Uterus (tissue), 4 donors: Measurements from ENCODE around the gene OR10AD1. TPM values are rescaled to one million over a fixed set of nuclear protein-coding genes. Genes with fewer than 3 reads are reported as not detected.

Experiments
- DNase-seq, 2 donors: peaks; one replicate each; pipeline ENCODE4 v3.0.0-alpha.2; 2019 to 2020
- H3K27ac ChIP-seq, 2 donors: fragments of 200-600 bp; sonication (generic); 1 replicate in 1 of 2; 2 replicates in 1 of 2; pipeline ENCODE4 v1.5.1; 2016 to 2018
- H3K27me3 ChIP-seq, 2 donors: fragments of 200-600 bp; sonication (generic); one replicate each; pipeline ENCODE4 v1.5.1; 2018 to 2019; ENCODE audit warnings: control low read depth in 1 of 2
- H3K36me3 ChIP-seq, 2 donors: fragments of 200-600 bp; sonication (generic); one replicate each; pipeline ENCODE4 v1.5.1; 2019; ENCODE audit warnings: control low read depth in 1 of 2
- H3K4me1 ChIP-seq, 2 donors: fragments of 200-600 bp; sonication (generic); one replicate each; pipeline ENCODE4 v1.5.1; 2018 to 2019; ENCODE audit warnings: control low read depth in 1 of 2
- H3K4me3 ChIP-seq, 2 donors: fragments of 200-600 bp; sonication (generic); 1 replicate in 1 of 2; 2 replicates in 1 of 2; pipeline ENCODE4 v1.5.1; 2018 to 2019; ENCODE audit warnings: mild to moderate bottlenecking in 1 of 2
- H3K9me3 ChIP-seq, 2 donors: fragments of 200-600 bp; sonication (generic); one replicate each; pipeline ENCODE4 v1.5.1; 2019; ENCODE audit warnings: control low read depth in 1 of 2
- POLR2A ChIP-seq, 2 donors: fragments of 450-650 bp; IDR thresholded peaks; one replicate each; pipeline ENCODE4 v1.6.1; 2016; ENCODE audit warnings: antibody characterized with exemption in 2 of 2, mild to moderate bottlenecking in 1 of 2, moderate library complexity in 1 of 2
- intact Hi-C: fragments of 100-400 bp; cut with DNase I; formaldehyde crosslinking; loops from one replicate; pipeline ENCODE4 v1.15.1; 2023; ENCODE audit warnings: low total_unique reads
- total RNA-seq, 4 donors: library from RNA; depleted of rRNA in 3 of 4; stranded (reverse); fragments of >200 nt in 3 of 4; gene quantifications; one replicate each; pipeline versions ENCODE4 v1.1.0 to v1.2.4, GENCODE V29; 2014 to 2023
- TF ChIP-seq, protein P1 (sequence below), 4 experiments: fragments of 200-600 bp in 2 of 4; fragments of 450-650 bp in 2 of 4; sonication (generic) in 2 of 4; IDR thresholded peaks; one replicate each; pipeline ENCODE4 v1.5.1; 2016 to 2019; ENCODE audit warnings: antibody characterized with exemption in 4 of 4, mild to moderate bottlenecking in 2 of 4, moderate library complexity in 1 of 4
- donor health status: DM: yes; HTN: yes; CAD: no.

OR10AD1 gene
- total RNA-seq, 4 donors from 2014 or later = not detected

DNA sequence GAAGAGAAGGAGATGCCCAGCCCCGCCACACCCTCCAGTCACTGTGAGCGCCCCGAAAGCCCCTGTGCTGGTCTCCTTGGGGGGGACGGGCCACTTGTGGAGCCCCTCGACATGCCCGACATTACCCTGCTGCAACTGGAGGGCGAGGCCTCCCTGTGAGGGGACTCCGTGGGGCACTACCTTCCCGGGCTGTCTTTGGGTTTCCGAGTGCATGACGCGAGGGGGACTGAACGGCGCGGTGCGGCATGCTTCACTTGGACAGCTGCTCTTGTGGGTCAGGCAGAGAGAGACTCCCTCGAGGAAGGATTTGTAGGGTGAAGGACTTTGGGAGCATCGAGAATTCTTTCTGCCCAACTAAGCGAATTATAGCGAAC, 18.6 kb downstream of the OR10AD1 start:
- Histone ChIP-seq H3K36me3 (no peaks in the 10 kb centered on the region), H3K4me1 (no peaks in the 10 kb centered on the region), H3K4me3 (peak overlapping the region; percentile 56 to 69), H3K9me3 (no peaks in the 10 kb centered on the region), H3K27ac (peak overlapping the region in 1 of 2 donors; percentile 69), H3K27me3 (no peaks in the 10 kb centered on the region)
- no peak for DNase-seq
- no peak for TF ChIP-seq POLR2A (IDR thresholded peaks at IDR 0.05)
- TF ChIP-seq, protein P1, sequence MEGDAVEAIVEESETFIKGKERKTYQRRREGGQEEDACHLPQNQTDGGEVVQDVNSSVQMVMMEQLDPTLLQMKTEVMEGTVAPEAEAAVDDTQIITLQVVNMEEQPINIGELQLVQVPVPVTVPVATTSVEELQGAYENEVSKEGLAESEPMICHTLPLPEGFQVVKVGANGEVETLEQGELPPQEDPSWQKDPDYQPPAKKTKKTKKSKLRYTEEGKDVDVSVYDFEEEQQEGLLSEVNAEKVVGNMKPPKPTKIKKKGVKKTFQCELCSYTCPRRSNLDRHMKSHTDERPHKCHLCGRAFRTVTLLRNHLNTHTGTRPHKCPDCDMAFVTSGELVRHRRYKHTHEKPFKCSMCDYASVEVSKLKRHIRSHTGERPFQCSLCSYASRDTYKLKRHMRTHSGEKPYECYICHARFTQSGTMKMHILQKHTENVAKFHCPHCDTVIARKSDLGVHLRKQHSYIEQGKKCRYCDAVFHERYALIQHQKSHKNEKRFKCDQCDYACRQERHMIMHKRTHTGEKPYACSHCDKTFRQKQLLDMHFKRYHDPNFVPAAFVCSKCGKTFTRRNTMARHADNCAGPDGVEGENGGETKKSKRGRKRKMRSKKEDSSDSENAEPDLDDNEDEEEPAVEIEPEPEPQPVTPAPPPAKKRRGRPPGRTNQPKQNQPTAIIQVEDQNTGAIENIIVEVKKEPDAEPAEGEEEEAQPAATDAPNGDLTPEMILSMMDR (IDR thresholded peaks at IDR 0.05) = no peak
- intact Hi-C loops = no loop called here

DNA sequence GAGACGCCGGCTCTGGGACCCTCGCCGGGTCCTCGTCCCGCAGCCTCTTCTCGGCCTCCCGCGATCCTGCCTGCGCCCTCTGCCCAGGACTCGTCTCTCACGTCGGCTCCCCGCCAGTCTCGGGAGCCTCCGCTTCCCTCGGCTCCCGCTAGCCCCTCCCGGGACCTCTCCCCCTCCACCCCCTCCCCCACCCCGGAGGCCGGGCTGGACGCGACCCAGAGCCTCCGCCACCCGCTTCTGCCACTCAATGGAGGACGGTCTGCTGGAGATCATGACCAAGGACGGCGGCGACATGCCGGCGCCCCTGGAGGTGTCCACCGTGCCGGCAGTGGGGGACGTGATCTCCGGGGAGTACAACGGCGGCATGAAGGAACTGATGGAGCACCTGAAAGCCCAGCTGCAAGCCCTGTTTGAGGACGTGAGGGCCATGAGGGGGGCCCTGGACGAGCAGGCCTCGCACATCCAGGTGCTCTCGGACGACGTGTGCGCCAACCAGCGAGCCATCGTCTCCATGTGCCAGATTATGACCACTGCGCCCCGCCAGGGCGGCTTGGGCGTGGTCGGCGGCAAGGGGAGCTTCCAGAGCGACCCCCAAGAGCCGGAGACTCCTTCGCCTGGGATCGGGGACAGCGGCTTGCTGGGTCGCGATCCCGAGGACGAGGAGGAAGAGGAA, 19.1 kb downstream of the OR10AD1 start:
- Histone ChIP-seq H3K36me3 (no peaks in the 10 kb centered on the region), H3K27me3 (no peaks in the 10 kb centered on the region), H3K4me1 (no peaks in the 10 kb centered on the region), H3K4me3 (peak overlapping the region; percentile 56 to 69), H3K9me3 (no peaks in the 10 kb centered on the region), H3K27ac (peak overlapping the region; percentile 4 to 69)
- DNase-seq = peak in 1 of 2 donors; percentile 17
- intact Hi-C loops = no loop called here
- no peak for TF ChIP-seq POLR2A (IDR thresholded peaks at IDR 0.05)
- TF ChIP-seq, protein P1 (IDR thresholded peaks at IDR 0.05) = no peak

DNA sequence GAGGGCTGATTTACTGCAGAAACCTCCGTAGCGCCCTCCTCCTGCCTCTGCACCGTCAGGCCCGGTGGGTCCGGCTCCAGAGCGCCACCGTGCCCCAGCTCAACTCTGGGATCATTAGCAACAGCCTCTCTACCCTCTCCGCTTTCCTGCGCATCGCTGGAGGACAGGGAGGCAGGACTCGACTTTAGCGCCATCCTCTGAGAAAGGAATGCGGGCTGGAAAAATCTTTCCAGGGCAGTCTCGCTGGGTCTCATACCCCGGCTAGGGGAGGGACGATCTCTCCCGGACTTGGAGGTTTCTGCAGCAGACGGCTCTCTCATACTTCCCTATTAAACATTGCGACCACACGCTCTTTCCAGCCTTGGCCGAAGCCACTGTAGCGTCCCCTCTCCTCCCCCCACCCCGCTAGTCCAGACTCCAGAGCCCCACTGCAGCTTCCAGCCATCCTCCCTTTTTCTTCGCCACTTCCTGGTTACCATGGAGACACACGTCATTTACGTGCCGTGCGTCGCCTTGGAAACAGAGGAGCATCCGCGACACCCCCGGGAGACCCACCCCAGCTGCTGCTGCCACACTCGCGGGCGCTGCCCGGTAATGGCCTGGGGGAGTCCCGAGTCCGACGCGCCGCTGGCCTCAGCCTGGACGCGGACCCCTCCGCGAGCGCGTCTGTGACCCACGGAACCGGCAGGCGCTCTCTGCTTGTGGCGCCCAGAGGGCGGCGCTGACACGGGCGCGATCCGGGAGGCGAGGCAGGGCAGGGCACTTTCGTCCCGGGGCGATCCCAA, 19.8 kb downstream of the OR10AD1 start, which contains the start of gene CCDC184:
Gene CCDC184, plus strand, starts transcription at position 554 of the 785 bp plus-strand sequence. CDS start 479 bp downstream, outside the sequence.
- H3K36me3 ChIP-seq = no peaks in the 10 kb centered on the region
- H3K27ac ChIP-seq = peak within 1 kb of the TSS; percentile 4 to 69
- H3K27me3 ChIP-seq = no peaks in the 10 kb centered on the region
- DNase-seq = peak; percentile 66 to 73
- TF ChIP-seq, protein P1 (IDR thresholded peaks at IDR 0.05) = peak; percentile 32 to 66 (median 46)
- peak in 1 of 2 donors; percentile 39 for TF ChIP-seq POLR2A (IDR thresholded peaks at IDR 0.05)
- intact Hi-C loops = no loop called here
- no peaks in the 10 kb centered on the region for H3K4me1 ChIP-seq
- H3K9me3 ChIP-seq = no peaks in the 10 kb centered on the region
- peak within 1 kb of the TSS; percentile 56 to 69 for H3K4me3 ChIP-seq

DNA sequence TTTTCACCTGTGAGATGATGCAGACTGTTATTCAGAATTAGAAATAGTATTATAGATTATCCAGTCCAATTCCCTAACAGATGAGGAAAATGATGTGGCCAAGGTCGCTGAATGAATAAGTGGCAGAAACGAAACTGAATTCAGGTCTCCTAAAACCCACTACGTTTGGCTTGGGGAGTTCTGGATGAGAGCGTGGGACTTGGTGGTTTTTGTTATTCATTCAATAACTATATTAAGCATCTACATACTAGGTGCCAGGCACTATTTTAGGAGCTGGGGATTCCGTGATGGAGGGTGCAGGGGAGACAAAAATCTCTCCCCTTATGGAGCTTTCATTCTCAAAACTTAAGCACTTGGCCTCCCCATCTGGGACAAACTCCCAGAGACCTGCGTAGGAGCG, 20.5 kb downstream of the OR10AD1 start:
- peak overlapping the region in 1 of 2 donors; percentile 69 for H3K27ac ChIP-seq
- H3K9me3 ChIP-seq = no peaks in the 10 kb centered on the region
- intact Hi-C loops = no loop called here
- no peaks in the 10 kb centered on the region for H3K4me1 ChIP-seq
- H3K4me3 ChIP-seq = peak overlapping the region; percentile 56 to 69
- H3K36me3 ChIP-seq = no peaks in the 10 kb centered on the region
- TF ChIP-seq, protein P1 (IDR thresholded peaks at IDR 0.05) = no peak
- TF ChIP-seq POLR2A (IDR thresholded peaks at IDR 0.05) = no peak
- no peaks in the 10 kb centered on the region for H3K27me3 ChIP-seq
- no peak for DNase-seq
